A172 (cell line): ENCODE results near the gene PCDH9. TPM values are rescaled to one million over a fixed set of nuclear protein-coding genes. Genes with fewer than 3 reads are reported as not detected.
A peak's percentile ranks its signal among the peaks of the same experiment; 100 is the strongest.

Experiments
- DNase-seq: peaks from one replicate; pipeline ENCODE4 v3.0.0-alpha.2; 2015; ENCODE audit warnings: low spot score
- total RNA-seq: library from RNA; depleted of rRNA; stranded (reverse); fragments of >200 nt; shearing (Covaris generic); gene quantifications from 2 replicates; pipeline ENCODE4 v1.2.3, GENCODE V29; 2014

PCDH9 gene
- total RNA-seq, 1 experiment from 2014 or later, result 0.02 TPM

DNA sequence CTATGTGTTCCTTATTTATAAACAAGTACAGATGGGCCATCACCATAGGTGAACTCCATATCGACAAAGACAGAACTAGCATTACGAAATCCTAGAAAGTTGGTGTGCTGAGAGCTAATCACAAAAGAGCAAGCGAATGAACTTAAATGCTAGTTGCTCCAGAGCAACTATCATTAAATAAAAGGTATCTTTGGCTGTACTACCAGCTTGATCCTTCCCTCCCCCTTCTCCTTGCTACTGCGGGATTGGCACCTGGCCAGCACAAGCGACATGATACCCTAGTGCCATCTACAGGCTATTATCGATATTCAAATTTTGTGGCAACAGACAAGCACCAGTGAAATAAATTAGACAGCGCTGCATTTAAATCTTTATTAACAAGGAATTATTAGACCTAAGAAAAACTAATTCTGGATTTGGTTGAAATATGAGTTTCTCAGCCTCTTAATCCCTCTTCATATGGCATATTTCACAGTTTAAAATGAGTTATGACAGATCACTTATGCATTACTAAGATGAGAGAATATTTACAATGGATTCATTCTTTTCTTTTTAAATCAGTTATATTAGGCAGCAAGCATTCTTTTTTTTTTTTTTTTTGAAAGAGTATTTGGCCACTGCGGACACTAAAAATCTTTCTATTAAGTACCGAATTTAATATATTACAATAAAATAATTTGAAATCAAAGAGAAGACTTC, 5.8 kb downstream of the PCDH9 start:
- peak; percentile 46 for DNase-seq

DNA sequence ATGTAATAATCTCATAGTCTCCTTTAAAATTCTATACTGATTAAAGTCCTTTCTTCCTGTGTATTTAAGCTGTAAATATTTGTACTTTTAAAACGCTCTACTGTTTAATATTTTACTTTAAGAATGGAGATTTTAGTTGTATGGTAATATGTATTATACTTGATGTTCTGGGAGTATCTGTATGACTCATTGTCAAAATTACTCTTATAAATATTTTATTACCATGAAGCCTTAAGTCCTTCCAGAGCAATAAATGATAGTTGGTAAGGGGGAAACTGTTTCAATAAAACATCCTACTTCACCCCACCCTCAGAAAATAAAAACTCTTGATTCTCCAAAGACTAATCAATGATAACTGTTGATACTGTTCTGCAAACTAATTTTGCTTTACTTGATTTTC, 6.4 kb downstream of the PCDH9 start:
- DNase-seq, result no peak

- no peak for DNase-seq
Measured at GRCh38 chr13:67223024-67223423, 7.1 kb downstream of the PCDH9 start.

DNA sequence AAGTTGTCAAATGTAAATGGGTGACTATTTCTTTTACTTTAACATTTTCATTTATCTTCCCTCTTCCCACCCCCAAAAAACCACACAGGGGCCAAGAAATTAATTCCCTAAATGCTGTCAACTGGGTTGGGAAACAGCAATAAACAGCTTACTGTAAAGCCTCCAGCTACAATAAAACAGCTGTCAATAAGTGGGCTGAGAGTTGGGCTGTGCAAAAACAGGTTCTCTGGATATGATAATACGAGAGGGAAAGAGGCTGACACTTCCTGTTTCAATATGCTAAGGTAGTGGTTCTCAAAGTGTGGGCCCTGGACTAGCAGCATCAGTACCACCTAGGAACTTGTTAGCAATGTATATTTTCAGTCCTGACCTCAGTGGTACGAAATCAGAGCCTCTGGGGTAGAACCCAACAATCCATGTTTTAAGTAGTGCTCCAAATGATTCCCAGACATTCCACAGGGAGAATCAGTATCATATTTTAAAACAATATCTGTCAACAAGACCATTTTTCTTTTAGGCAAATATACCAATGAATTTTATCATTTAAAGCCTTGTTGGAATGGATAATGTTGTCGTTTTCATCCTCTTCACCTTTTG, 8.4 kb downstream of the PCDH9 start:
- DNase-seq, result no peak

DNA sequence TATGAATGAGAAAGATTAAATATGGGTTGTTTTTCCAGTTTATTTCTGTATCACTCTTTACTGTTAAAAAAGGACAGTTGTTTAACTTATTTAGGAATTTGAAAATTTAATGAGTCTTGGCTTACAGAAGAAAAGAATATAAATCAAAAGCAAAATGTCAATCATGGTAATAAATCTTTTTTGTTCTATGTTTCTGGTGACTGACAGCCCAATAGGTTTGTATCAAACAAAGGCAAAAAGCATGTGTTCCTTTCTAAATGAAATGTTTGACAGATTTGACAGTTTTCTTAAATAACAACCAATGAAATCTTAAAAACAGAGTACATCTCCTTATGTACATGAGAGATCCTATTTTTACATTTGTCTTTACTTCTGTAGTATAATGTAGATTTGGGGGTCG, 11.0 kb downstream of the PCDH9 start:
- DNase-seq, result no peak

DNA sequence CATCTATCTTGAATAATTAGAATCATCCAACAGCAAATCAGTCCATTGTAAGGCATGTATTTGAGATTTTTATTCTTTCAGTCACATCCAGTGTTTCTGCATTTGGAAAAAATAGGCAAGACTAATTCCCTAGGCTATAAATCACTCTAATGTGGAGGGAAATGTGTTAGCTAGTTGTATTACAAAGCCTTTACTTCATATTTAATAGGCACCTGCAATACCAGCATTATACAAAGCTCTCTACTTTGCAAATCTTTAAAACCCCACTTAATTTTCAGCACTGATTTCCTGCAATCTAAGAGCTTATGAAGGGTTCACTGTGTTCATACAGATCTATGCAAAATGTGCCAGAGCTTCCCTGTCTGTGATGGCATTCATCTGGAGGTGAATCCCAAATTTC, 12.3 kb downstream of the PCDH9 start:
- no peak for DNase-seq

- no peak for DNase-seq
Measured at GRCh38 chr13:67216864-67217263, 13.3 kb downstream of the PCDH9 start.

DNA sequence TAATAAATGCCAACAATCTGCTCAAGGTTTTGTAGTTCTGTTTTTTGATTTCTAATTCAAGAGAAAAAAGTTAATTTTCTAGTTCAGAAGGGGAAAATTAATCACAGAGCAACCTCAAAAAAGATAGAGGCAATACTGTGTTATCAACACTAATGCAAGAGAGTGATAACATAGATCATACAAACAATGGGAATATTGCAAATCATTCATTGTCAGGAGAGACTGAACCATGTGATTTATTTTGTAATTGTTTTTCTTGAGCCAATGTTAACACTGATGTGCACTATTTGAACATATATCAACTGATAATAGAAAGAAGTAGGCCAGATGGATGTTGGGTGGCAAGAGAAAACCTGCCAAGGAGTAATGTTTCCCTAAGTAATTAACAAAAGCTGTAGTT, 19.9 kb downstream of the PCDH9 start:
- DNase-seq, result no peak

DNA sequence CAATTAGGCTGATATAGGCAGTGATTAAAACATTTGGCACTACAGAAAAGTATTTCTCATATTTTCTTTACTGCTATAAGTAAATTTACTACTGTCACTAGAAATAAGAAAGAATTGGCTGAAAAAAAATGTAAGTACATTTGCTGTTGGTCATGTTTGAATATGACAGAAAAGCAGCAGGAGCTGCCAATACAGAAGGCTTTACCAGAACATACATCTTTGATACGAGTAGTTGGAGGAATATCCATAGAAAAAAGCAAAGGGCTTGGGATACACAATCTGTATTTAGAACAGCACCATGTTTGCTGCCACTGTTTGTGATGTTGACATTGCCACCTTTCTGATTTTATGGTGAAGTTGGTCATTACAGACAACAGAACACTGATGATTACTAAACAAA, 21.6 kb downstream of the PCDH9 start:
- DNase-seq, result no peak

- DNase-seq, result no peak
Measured at GRCh38 chr13:67204764-67205163, 25.4 kb downstream of the PCDH9 start.

DNA sequence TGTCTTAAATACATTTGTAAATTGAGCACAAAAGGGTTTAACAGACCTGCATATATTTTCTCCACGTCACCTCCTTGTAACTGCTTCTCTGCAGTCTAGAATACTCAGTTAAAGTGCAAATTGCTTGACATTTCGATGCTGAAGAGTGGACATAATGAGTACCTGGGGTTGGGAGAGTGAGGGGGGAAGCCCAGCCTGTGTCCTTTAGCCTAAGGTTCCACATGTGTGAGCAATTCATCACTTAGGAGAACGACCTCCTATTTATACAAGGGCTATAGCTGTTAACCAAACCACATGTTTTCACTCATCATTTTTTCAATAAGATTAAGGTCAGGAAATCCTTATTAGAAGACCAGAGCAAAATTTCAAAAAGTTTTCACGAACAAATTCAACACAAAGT, 29.5 kb downstream of the PCDH9 start:
- no peak for DNase-seq

GRCh38 chr13:67200183-67200582, 30.0 kb downstream of the PCDH9 start:
- DNase-seq, result no peak

DNA sequence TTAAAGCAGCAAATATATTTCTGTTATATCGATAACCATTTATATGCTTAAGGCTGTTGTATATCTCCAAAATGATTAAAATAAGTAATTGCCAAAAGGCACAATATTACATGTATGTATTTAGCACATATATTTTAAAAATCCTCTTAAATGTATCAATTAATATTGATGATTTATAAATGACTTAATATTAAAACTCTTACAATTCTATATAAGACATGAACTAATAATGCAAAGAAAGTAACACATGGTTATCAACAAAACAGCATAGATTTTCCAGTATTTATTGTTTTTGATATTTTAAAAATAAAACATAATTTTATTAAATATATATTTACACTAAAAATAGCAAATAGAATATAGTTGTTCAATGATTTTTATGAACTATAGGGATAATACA, 32.4 kb downstream of the PCDH9 start:
- DNase-seq, result no peak

DNA sequence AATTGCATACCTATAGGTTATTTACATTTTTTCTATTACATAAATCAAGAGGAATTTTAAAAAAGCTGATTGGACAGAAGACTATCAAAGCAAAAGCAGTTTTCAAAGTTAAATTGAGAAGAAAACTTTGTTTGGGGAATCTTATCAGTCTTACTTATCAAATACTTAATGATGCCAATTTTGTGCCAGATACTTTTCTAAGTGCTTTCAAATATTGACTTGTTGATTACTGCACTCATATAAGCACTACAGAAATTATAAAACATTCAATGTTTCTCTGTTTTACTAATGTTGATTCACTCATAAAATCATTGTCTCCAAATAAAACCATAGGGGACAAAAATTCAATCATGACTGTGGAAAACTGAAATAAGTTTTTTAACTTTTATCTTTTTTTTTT, 36.2 kb downstream of the PCDH9 start:
- DNase-seq, result no peak

- no peak for DNase-seq
Measured at GRCh38 chr13:67192751-67193150, 37.4 kb downstream of the PCDH9 start.

GRCh38 chr13:67186995-67187569, 43.1 kb downstream of the PCDH9 start:
- DNase-seq, result no peak

DNA sequence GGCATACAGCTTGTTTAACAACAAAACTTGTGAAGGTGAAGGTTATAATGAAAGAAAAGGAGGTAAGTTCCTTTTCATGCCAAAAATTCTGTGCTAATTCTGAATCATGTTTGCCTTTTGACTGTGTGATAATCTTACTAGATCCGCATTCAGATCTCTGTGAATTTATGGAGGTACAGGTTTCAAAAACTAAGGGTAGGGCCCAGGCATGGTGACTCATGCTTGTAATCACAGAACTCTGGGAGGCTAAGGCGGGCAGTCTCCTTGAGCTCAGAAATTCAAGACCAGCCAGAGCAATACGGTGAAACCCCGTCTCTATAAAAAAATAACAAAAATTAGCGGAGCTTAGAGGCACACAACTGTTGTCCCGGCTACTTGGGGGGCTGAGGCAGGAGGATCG, 45.9 kb downstream of the PCDH9 start:
- peak; percentile 1 for DNase-seq

DNA sequence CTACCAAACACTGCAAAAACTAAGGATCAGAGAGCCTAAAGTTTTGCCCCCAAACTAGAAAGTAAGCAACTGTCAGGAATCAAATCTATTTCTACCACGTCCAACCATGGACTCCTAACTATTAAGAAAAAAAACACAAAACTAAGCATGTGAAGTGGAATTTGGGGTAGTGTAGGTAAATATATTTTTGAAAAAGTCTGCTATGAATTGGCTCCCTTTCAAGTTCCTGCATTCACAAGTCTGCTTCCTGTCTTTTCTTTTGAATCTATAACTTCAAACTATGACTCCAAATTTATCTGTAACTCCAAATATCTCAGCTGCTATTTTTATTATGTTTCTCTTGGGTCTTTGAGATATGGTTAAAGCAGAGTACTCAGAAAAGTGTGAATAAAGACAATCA, 47.0 kb downstream of the PCDH9 start:
- DNase-seq, result no peak

DNA sequence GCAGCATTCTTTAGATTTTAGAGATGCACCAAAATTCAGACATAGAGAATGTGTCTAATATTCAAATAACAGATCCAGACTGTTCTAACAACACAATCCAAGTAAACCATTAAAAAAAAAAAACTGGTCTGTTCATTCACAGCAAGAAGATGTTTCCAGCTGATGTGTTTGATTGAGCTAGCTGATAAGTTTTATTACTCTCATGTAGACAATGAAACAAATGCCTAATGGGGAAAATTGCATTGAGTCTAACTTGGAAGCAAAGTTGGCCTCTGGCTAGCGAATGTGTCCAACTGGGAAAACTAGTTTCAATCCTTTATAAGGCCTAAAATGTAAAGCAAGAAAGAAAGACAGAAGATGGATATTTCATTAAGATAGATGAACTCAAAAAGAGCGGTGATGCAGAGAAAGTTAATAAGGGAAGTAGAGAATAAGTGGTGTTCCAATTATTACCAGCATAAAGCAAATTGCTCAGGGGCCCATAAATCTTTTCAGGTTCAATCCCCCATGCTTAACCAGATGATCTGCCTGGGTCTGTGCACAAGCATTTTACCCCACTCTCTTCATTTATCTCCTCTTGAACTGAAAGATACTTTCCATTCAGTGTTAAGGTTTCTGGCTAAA, 54.2 kb downstream of the PCDH9 start:
- DNase-seq, result no peak

DNA sequence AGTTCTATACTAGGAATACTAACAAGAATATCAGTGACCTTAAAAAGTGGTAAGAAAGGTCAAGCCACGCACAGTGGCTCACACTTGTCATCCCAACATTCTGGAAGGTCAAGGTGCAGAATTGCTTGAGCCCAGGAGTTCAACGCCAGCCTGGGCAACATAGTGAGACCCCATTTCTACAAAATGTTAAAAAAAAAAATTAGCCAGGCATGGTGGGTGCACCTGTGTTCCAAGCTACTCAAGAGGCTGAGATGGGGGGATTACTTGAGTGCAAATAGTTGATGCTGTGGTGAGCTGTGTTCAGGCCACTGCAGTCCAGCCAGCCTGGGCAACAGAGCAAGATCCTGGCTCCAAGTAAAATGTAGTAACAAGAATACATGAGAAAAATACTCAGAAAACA, 61.8 kb downstream of the PCDH9 start:
- no peak for DNase-seq

GRCh38 chr13:67167420-67167819, 62.7 kb downstream of the PCDH9 start:
- no peak for DNase-seq

- no peak for DNase-seq
Measured at GRCh38 chr13:67161176-67161575, 69.0 kb downstream of the PCDH9 start.

GRCh38 chr13:67158903-67159302, 71.2 kb downstream of the PCDH9 start:
- DNase-seq, result no peak
